Astrocyte (in vitro differentiated cells and primary cell): Measurements from ENCODE around the gene LRRC7.

ENCODE experiments used
- CTCF ChIP-seq: IDR thresholded peaks from 2 replicates; pipeline ENCODE4 v1.5.1; 2011; ENCODE audit warnings: low read depth, mild to moderate bottlenecking, inconsistent platforms, low read length, moderate library complexity; ENCODE audit not compliant: insufficient read depth
- EZH2 ChIP-seq: IDR thresholded peaks from 2 replicates; pipeline ENCODE4 v1.6.1; 2012; ENCODE audit warnings: mild to moderate bottlenecking, low read length, inconsistent platforms; ENCODE audit not compliant: insufficient read depth

GRCh38 chr1:70171512-70171911 is 603.8 kb downstream of the LRRC7 start:
- TF ChIP-seq CTCF (no peak), EZH2 (no peak)
